ENCODE results near the gene GCNT1.

GCNT1 gene

DNA sequence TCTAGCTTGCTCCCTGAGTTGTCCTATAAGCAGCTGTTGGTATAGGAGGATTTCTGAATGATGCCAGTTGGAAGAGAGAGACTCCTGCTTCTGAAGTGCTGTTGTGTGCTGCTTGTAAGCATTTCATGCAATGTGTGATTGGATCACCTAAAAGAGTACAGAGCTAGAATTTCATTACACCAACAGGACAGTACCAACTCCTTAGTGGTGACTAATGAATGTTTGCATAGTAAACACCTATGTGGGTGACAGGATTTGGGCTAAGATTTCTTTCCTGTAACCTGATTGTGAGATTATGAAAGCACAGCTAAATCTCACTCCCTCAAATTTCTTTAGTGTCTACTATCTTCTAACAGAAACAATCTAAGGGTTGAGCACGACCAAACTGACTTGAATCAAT, 67.0 kb downstream of the GCNT1 start:
- no peaks in the 10 kb centered on the region for H3K4me1 ChIP-seq (ENCODE audit: low read length)
- H3K27ac ChIP-seq (ENCODE audit: low read length) = no peak overlapping the region
- H2AFZ ChIP-seq (ENCODE audit: low read depth, low read length) = no peak overlapping the region
- no peak overlapping the region for H3K9ac ChIP-seq (ENCODE audit: low read length)
- H4K20me1 ChIP-seq (ENCODE audit: insufficient read depth, low read length) = no peaks in the 10 kb centered on the region
- H3K27me3 ChIP-seq (ENCODE audit: low read depth, low read length) = peaks cover 11% of the 10 kb centered on the region; the same call in 1 of the 2 replicates
- TF ChIP-seq, protein P1, sequence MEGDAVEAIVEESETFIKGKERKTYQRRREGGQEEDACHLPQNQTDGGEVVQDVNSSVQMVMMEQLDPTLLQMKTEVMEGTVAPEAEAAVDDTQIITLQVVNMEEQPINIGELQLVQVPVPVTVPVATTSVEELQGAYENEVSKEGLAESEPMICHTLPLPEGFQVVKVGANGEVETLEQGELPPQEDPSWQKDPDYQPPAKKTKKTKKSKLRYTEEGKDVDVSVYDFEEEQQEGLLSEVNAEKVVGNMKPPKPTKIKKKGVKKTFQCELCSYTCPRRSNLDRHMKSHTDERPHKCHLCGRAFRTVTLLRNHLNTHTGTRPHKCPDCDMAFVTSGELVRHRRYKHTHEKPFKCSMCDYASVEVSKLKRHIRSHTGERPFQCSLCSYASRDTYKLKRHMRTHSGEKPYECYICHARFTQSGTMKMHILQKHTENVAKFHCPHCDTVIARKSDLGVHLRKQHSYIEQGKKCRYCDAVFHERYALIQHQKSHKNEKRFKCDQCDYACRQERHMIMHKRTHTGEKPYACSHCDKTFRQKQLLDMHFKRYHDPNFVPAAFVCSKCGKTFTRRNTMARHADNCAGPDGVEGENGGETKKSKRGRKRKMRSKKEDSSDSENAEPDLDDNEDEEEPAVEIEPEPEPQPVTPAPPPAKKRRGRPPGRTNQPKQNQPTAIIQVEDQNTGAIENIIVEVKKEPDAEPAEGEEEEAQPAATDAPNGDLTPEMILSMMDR (IDR thresholded peaks at IDR 0.05; ENCODE audit: low read depth, low read length) = no peak
- no peak for TF ChIP-seq EZH2phosphoT487 (IDR thresholded peaks at IDR 0.05; ENCODE audit: low read depth)
- no peaks in the 10 kb centered on the region for H3K36me3 ChIP-seq (replicated peaks; ENCODE audit: low read depth, low read length)
- no peaks in the 10 kb centered on the region for H3K9me3 ChIP-seq (ENCODE audit: insufficient read depth, low read length)
- H3K4me2 ChIP-seq (ENCODE audit: low read length) = no peak overlapping the region
- H3K4me3 ChIP-seq (ENCODE audit: low read length) = no peak overlapping the region
- H3K79me2 ChIP-seq (ENCODE audit: low read length) = no peaks in the 10 kb centered on the region

DNA sequence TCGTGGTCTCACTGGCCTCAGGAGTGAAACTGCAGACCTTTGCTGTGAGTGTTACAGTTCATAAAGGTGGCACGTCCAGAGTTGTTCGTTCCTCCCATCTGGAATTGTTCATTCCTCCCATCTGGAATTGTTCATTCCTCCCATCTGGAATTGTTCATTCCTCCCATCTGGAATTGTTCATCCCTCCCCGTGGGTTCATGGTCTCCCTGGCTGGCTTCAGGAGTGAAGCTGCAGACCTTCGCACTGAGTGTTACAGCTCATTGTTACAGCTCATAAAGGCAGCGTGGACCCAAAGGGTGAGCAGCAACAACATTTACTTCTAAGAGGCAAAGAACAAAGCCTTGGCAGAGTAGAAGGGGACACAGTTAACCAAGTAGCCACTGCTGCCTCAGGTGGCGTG, 69.1 kb downstream of the GCNT1 start:
- Histone ChIP-seq H3K79me2 (ENCODE audit: low read length) (no peaks in the 10 kb centered on the region), H3K4me1 (ENCODE audit: low read length) (no peaks in the 10 kb centered on the region), H3K4me3 (ENCODE audit: low read length) (no peak overlapping the region), H4K20me1 (ENCODE audit: insufficient read depth, low read length) (no peaks in the 10 kb centered on the region), H3K27ac (ENCODE audit: low read length) (no peak overlapping the region), H2AFZ (ENCODE audit: low read depth, low read length) (no peak overlapping the region), H3K4me2 (ENCODE audit: low read length) (no peak overlapping the region), H3K9me3 (ENCODE audit: insufficient read depth, low read length) (no peaks in the 10 kb centered on the region), H3K27me3 (ENCODE audit: low read depth, low read length) (peaks cover 11% of the 10 kb centered on the region; the same call in 1 of the 2 replicates), H3K36me3 (replicated peaks; ENCODE audit: low read depth, low read length) (no peaks in the 10 kb centered on the region), H3K9ac (ENCODE audit: low read length) (no peak overlapping the region)
- TF ChIP-seq EZH2phosphoT487 (IDR thresholded peaks at IDR 0.05; ENCODE audit: low read depth) = no peak
- TF ChIP-seq, protein P1 (IDR thresholded peaks at IDR 0.05; ENCODE audit: low read depth, low read length) = no peak

DNA sequence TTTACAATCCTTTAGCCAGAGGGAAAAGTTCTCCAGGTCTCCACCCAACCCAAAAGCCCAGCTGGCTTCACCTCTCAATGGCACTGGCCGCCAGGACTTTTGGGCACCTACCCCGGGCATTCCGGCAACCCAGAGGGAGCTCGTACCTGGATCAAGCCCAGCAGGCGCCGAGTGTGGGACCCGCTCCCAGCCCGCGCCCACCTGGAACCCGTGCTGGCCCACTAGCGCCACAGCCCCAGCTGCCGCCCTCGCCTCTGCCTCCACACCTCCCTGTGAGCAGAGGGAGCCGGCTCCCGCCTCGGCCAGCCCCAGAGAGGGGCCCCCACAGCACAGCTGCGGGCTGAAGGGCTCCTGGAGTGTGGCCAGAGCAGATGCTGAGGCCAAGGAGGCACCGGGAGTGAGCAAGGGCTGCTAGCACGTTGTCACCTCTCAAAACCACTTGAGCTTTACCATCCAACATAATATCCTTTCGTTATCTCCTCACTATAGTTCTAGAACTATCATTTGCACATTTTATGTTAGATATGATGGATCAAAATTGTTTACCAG, 69.7 kb downstream of the GCNT1 start:
- Histone ChIP-seq H3K9ac (ENCODE audit: low read length) (no peak overlapping the region), H3K4me1 (ENCODE audit: low read length) (no peaks in the 10 kb centered on the region), H3K27ac (ENCODE audit: low read length) (no peak overlapping the region), H3K79me2 (ENCODE audit: low read length) (no peaks in the 10 kb centered on the region), H3K4me3 (ENCODE audit: low read length) (no peak overlapping the region), H2AFZ (ENCODE audit: low read depth, low read length) (no peak overlapping the region), H3K9me3 (ENCODE audit: insufficient read depth, low read length) (no peaks in the 10 kb centered on the region), H3K4me2 (ENCODE audit: low read length) (no peak overlapping the region), H4K20me1 (ENCODE audit: insufficient read depth, low read length) (no peaks in the 10 kb centered on the region), H3K36me3 (replicated peaks; ENCODE audit: low read depth, low read length) (no peaks in the 10 kb centered on the region), H3K27me3 (ENCODE audit: low read depth, low read length) (peaks cover 11% of the 10 kb centered on the region; the same call in 1 of the 2 replicates)
- TF ChIP-seq EZH2phosphoT487 (IDR thresholded peaks at IDR 0.05; ENCODE audit: low read depth) = no peak
- TF ChIP-seq, protein P1 (IDR thresholded peaks at IDR 0.05; ENCODE audit: low read depth, low read length) = no peak

DNA sequence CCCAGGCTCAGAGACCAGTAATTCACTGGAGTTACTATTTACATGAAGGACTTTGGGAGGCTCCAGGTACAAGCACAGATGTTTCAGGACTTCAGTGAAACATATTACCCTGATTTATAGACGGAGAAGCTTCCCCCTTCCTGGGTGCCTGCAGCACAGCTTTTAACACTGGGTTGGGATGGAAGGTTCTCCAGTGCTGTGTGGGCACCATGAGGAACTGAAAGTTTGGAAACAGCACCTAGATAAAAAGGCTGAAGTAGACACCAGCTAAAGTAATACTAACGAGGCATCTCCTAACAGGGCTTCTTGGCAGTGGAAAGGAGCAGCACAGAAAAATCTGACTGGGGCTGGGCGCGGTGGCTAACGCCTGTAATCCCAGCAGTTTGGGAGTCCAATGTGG, 70.7 kb downstream of the GCNT1 start:
- Histone ChIP-seq H4K20me1 (ENCODE audit: insufficient read depth, low read length) (no peaks in the 10 kb centered on the region), H3K79me2 (ENCODE audit: low read length) (no peaks in the 10 kb centered on the region), H3K4me2 (ENCODE audit: low read length) (no peak overlapping the region), H3K4me3 (ENCODE audit: low read length) (no peak overlapping the region), H3K9me3 (ENCODE audit: insufficient read depth, low read length) (no peaks in the 10 kb centered on the region), H3K27ac (ENCODE audit: low read length) (no peak overlapping the region), H3K36me3 (replicated peaks; ENCODE audit: low read depth, low read length) (no peaks in the 10 kb centered on the region), H3K9ac (ENCODE audit: low read length) (no peak overlapping the region), H2AFZ (ENCODE audit: low read depth, low read length) (no peak overlapping the region), H3K27me3 (ENCODE audit: low read depth, low read length) (peaks cover 11% of the 10 kb centered on the region; the same call in 1 of the 2 replicates), H3K4me1 (ENCODE audit: low read length) (no peaks in the 10 kb centered on the region)
- TF ChIP-seq, protein P1 (IDR thresholded peaks at IDR 0.05; ENCODE audit: low read depth, low read length) = no peak
- TF ChIP-seq EZH2phosphoT487 (IDR thresholded peaks at IDR 0.05; ENCODE audit: low read depth) = no peak

Data from OCI-LY3 (cell line).